Right kidney (tissue), 9 donors: ENCODE data around the gene SLC25A6.
A peak's percentile ranks its signal among the peaks of the same experiment; 100 is the strongest.
"Not testable (repeated sequence)": the region's sequence is repeated elsewhere in the genome, so short reads cannot be mapped to it uniquely, and the experiment has no call there.

ENCODE experiments used
- DNase-seq: peaks from one replicate; pipeline ENCODE4 v3.0.0-alpha.2; 2016
- long read RNA-seq, 8 donors: transcript quantifications; one replicate each; lab custom pipeline, GENCODE V29; 2026

The SLC25A6 gene
- long read RNA-seq, donor 1, transcript SLC25A6-201 (4 exons, 2,062 nt): major isoform, 578 of 742 reads
- long read RNA-seq, donor 1, partial matches to known transcripts: 150 of 742 reads
- long read RNA-seq, donor 1, other reads (novel, unspliced or antisense): 13 of 742 reads
- long read RNA-seq, donor 2, transcript SLC25A6-201 (4 exons, 2,062 nt): major isoform, 425 of 558 reads
- long read RNA-seq, donor 2, partial matches to known transcripts: 133 of 558 reads
- long read RNA-seq, donor 2, other reads (novel, unspliced or antisense): 0 of 558 reads
- long read RNA-seq, donor 3, transcript SLC25A6-201 (4 exons, 2,062 nt): major isoform, 279 of 342 reads
- long read RNA-seq, donor 3, partial matches to known transcripts: 63 of 342 reads
- long read RNA-seq, donor 3, other reads (novel, unspliced or antisense): 0 of 342 reads
- long read RNA-seq, donor 4, transcript SLC25A6-201 (4 exons, 2,062 nt): major isoform, 487 of 624 reads
- long read RNA-seq, donor 4, partial matches to known transcripts: 126 of 624 reads
- long read RNA-seq, donor 4, other reads (novel, unspliced or antisense): 11 of 624 reads
- long read RNA-seq, donor 5, transcript SLC25A6-201 (4 exons, 2,062 nt): major isoform, 652 of 815 reads
- long read RNA-seq, donor 5, partial matches to known transcripts: 139 of 815 reads
- long read RNA-seq, donor 5, other reads (novel, unspliced or antisense): 24 of 815 reads
- long read RNA-seq, donor 6, transcript SLC25A6-201 (4 exons, 2,062 nt): major isoform, 431 of 622 reads
- long read RNA-seq, donor 6, partial matches to known transcripts: 176 of 622 reads
- long read RNA-seq, donor 6, other reads (novel, unspliced or antisense): 15 of 622 reads
- long read RNA-seq, donor 7, transcript SLC25A6-201 (4 exons, 2,062 nt): major isoform, 742 of 975 reads
- long read RNA-seq, donor 7, partial matches to known transcripts: 217 of 975 reads
- long read RNA-seq, donor 7, other reads (novel, unspliced or antisense): 16 of 975 reads
- long read RNA-seq, donor 8, transcript SLC25A6-201 (4 exons, 2,062 nt): major isoform, 529 of 608 reads
- long read RNA-seq, donor 8, partial matches to known transcripts: 79 of 608 reads
- long read RNA-seq, donor 8, other reads (novel, unspliced or antisense): 0 of 608 reads

- peak; percentile 90 for DNase-seq
Measured at GRCh38 chrX:1391707-1392375, at the start of gene SLC25A6. SLC25A6 (minus strand) TSS chrX:1392113; CDS start chrX:1392009, 104 bp downstream.

DNA sequence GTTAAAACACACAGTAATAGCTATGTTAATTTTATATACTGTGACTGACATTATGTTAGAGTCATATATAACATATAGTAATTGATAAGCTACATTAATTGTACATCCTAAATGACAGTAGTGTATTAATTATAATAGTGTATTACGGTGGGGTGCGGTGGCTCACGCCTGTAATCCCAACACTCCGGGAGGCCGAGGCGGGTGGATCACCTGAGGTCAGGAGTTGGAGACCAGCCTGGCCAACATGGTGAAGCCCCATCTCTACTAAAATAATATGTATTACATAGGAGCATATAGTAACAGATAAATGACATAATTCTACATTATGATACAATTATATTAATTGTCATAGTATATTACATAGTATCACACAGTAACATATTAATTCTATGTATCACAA lies 48.6 kb upstream of the SLC25A6 start:
- DNase-seq: no peak

DNA sequence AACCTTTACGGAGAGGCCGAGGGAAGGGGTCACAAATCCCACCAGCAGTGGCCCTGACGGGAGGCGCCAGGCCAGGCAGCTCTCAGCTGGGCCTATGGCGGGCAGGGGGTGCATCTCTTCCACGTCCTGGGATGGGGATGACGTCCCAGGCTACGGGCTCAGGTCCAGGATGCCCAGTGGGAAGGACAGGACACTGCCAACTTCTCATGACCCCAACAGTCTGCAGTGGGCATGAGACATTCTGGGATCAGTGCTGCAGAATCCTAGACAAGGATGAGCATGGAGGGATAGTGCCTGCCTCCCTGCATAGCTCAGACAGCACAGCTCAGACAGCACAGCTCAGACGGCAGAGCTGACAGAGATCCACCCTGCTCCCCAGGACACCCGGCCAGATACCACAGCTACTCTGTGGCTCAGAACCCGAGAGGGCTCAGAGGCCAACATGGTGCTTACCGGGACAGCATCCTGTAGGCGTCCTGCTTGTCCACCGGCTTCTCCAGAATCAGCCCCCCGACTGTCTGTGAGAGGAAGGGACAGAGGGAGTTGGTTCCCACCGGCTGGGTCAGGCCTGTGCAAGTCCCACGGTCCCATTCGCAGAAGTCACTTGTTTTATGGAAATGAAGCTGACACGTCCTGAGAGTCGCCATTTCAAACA lies 43.5 kb upstream of the SLC25A6 start:
- no peak for DNase-seq

- DNase-seq: no peak
Measured at GRCh38 chrX:1434871-1435240, 42.9 kb upstream of the SLC25A6 start.

DNA sequence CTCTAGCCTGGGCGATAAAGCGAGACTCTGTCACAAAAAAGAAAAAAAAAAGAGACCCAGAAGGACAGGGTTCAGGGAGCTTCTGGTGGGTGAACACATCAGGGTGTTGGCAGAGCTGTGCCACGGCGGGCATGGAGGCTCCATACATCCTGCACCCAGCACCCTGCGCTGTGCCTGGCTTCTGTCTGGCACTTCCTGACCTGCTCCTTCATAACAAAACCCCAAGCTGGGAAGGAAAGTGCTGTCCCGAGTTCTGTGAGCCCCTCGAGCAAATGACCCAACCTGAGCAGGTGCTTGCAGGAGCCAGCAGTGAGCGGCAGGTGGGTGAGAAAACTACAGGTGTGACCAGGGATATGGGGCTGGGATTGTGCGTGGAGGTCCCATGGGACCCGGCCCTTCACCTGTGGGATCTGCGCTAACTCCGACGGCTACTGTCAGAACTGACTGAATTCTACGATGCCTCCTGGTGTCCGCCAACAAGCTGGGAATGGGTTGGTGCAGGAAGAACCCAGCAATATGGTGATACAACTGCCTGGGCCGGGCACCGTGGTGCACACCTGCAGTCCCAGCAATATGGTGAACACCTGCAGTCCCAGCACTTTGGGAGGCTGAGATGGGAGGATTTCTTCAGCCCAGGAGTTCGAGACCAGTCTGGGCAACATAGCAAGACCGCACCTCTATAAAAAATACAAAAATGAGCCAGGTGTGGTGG lies 41.9 kb upstream of the SLC25A6 start:
- no peak for DNase-seq

GRCh38 chrX:1430451-1430850 lies 38.5 kb upstream of the SLC25A6 start:
- DNase-seq: no peak

GRCh38 chrX:1427756-1428155 lies 35.8 kb upstream of the SLC25A6 start:
- DNase-seq: no peak

- DNase-seq: not testable (repeated sequence)
Measured at GRCh38 chrX:1426321-1426720, 34.4 kb upstream of the SLC25A6 start.

DNA sequence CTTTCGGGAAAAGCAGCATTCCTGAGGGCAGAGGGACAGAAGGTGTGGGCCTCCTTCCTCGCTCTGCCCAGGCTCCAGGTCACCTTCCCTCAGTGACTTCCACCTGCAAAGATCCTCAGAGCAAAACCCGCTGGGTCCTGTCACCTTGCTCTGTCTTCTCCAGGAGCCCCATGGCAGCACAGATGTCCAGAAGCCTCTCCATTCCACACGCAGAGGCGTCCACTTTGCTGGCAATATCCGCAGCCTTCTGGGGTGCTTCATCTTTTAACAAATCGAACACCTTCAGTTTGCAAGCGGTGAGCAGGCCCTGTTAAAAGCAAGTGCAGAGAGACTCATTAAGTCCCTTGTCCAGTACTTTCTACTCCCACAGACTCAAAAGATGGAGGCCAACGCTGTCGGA lies 33.5 kb upstream of the SLC25A6 start:
- no peak for DNase-seq

- DNase-seq: no peak
Measured at GRCh38 chrX:1424147-1424851, 32.4 kb upstream of the SLC25A6 start.

DNA sequence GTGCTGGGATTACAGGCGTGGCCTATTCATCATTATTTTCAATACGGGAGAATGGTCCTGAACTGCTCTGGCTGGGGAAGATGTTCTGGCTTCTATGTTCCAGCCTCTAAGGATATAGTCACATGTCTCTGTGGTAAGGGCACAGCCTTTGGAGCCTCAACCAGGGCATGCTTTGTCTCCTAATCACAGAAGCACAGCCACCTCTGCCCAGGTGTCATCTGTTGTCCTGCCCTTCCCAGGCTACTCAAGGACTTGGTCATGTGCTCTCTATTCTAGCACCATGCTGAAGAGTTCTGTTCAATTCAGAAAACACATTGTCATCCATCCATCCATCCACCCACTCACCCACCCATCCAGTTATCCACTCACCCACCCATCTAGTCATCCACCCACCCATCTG lies 31.3 kb upstream of the SLC25A6 start:
- DNase-seq: no peak

GRCh38 chrX:1422135-1422465 lies 30.2 kb upstream of the SLC25A6 start:
- no peak for DNase-seq

DNA sequence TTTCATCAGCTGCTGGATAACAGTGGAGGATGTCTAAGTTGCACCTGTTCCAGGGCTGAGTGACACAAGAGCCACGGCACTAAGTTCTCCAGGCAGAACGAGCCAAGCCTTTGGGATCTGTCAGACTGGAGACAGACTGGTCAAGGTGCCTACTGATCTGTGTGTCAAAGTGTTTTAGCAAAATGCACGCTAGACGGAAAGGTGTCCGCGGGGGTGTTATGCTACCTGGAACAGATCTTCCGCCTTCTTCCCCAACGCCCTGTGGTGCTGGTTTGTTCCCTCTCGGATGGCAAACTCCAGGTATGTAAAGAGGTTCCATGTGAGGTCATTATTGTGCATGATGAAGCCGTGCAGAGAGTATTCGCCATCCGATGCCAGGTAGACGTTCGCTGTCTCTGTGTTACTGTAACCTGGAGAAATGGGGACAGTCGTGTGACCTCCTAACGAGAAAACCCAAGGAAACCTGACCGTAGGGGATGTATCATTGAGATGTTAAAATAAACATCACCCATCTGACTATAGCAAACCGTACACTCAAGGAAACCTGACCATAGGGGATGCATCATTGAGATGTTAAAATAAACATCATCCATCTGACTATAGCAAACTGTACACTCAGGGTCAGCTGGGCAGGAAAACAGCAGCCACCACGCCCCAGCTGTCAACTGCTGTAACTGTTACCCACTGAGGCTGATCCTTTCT lies 29.7 kb upstream of the SLC25A6 start:
- DNase-seq: no peak

GRCh38 chrX:1420371-1420770 lies 28.5 kb upstream of the SLC25A6 start:
- no peak for DNase-seq

GRCh38 chrX:1419545-1420355 lies 27.8 kb upstream of the SLC25A6 start:
- no peak for DNase-seq

GRCh38 chrX:1418901-1419544 lies 27.1 kb upstream of the SLC25A6 start:
- DNase-seq: no peak

- no peak for DNase-seq
Measured at GRCh38 chrX:1417921-1418771, 26.2 kb upstream of the SLC25A6 start.
